GM12872 (cell line): Measurements from ENCODE around the gene NAALADL2.

ENCODE experiments used
- TF ChIP-seq, protein P1 (sequence below): IDR thresholded peaks from 3 replicates; pipeline ENCODE4 v1.5.1; 2011; ENCODE audit warnings: low read depth, mild to moderate bottlenecking, low read length, moderate library complexity; ENCODE audit not compliant: insufficient read depth

Gene NAALADL2

DNA sequence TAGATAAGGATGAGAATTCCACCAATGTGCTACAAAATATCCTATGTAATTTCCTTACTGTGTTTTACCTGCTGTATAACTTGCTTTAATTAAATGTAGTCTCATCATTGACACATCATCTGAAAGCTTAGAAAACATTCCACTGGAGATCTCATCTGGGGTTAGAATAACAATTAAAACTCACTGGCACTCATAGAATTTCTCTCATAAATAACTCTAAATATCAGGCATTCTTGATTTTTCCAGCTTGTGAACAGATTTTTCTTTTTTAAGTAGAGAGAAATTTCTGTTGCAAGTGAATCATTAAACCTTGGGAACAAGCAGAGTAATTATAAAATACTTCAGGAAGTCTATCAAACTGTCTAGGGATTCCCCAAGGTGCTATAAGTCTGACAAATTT lies 843.8 kb downstream of the NAALADL2 start:
- TF ChIP-seq, protein P1, sequence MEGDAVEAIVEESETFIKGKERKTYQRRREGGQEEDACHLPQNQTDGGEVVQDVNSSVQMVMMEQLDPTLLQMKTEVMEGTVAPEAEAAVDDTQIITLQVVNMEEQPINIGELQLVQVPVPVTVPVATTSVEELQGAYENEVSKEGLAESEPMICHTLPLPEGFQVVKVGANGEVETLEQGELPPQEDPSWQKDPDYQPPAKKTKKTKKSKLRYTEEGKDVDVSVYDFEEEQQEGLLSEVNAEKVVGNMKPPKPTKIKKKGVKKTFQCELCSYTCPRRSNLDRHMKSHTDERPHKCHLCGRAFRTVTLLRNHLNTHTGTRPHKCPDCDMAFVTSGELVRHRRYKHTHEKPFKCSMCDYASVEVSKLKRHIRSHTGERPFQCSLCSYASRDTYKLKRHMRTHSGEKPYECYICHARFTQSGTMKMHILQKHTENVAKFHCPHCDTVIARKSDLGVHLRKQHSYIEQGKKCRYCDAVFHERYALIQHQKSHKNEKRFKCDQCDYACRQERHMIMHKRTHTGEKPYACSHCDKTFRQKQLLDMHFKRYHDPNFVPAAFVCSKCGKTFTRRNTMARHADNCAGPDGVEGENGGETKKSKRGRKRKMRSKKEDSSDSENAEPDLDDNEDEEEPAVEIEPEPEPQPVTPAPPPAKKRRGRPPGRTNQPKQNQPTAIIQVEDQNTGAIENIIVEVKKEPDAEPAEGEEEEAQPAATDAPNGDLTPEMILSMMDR, result no peak

DNA sequence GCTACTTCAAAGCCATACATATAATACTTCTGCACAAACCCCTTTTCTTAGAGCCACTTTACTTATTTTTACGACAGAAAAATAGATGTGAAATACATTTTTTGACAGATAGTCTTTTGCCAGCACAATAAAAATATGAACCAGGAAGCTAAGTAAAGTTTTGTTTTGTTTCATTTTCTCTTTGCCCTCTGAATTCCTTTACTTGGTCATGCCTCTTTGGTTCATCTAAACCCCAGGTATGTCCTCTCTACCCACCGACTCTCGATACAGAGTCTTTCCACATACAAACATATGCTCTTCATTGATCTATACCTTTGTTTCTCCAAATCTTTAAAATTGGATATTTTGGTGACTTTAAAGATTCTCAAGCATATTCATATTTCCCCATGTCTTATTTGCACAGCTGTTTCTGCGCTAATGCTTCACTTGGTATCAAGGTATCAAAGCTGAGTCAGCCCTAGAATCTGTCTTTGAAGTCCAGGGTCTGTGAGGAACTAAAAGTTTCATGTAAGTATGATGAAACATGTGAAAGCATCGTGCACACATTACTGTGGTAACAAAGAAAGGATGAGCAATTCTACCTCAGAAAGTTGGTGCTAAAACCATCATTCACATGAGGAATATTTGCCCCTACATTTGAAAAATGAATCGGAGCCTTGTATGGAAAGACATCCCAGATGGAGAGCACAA lies 845.4 kb downstream of the NAALADL2 start:
- TF ChIP-seq, protein P1, result no peak

DNA sequence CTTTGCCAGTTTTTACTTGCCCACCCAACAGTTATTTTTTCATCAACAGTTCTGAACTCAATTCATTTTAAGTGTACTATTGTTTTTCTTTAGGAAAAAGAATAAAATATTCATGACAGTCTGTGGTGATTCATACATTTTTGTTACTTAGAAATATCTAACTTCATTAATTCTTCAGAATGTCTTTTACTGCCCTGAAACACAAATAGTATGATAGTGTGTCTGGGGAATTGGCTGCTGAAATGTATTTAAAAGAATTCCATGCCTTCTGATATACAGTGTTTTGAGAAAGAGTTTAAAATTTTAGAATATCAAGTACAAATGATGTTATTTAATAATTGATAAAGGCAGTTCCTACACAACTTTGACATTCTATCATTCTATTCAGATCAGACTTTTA lies 854.1 kb downstream of the NAALADL2 start:
- TF ChIP-seq, protein P1, result no peak

DNA sequence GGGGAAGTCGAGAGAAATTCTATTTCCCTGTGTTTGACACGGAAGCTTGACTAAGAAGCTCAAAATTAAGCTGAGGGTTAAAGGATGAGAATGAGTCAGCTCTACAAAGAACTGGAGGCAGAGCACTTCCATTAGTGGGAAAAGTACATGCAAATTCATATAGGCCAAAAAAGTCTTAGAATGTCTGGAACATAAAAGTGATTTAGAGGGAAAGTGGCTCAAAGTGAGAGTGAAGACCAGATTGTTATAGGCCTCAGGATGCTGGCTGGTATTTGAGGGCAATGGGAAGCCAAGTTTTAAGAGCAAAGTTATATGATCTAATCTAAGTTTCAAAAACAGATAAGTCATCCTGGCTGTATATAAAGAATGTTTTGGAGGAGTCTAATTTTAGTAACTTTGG lies 857.3 kb downstream of the NAALADL2 start:
- TF ChIP-seq, protein P1, result no peak

DNA sequence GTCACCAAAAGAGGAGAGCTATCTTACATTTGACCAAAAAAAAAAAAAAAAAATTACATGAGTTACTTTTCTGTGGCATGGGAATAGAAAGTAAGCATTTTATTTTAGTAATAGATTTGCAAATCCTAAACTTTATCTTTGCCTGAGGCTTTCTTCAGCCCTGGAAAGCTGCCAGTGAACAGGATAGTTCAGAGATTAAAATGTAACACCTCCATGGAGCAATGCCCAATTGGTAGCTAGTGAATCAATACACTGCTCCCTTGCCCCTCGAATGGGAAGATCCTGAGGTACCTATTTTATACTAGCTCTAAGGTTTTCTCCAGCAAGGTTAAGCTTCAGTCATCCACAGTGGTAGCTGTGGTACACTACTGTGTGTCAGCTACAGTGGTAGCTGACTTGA lies 867.1 kb downstream of the NAALADL2 start:
- TF ChIP-seq, protein P1, result no peak

DNA sequence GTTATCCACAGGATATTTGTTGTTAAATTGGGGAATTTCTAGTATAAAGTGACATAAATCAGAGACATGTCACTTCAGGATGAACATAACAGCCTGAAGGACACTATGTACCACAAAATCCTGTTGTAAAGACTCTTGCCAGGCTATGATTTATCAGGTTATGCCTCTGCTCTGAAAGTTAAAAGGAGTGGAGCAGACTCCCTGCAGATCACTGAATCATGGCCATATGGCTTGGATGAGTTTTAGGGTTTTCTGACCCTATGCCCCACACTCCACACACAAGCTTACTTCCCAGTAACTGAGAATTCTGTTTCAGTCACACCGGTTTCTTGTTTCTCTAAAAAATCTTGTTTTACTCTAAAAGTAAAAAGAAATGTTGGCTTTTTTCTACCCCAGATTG lies 869.4 kb downstream of the NAALADL2 start:
- TF ChIP-seq, protein P1, result no peak

DNA sequence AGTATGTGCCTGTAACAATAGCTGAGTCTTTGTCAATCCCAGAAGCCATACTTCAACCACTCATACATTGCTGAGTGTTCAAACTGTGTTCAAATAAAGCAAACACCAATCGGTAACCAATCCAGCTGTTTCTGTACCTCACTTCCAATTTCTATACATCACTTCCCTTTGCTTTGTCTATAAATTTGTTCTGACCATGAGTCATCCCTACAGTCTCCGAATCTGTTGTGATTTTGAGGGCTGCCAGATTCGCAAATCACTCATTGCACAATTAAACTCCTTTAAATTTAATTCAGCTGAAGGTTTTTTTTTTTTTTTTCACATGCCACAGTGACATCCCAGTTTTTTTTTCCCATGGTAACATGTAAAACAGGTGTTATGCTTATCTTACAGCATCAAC lies 870.3 kb downstream of the NAALADL2 start:
- TF ChIP-seq, protein P1, result no peak
